Body of pancreas (tissue), 4 donors: ENCODE data around the gene PACS1.

Experiments used
- POLR2A ChIP-seq, 3 donors: fragments of 450-650 bp; IDR thresholded peaks; one replicate each; pipeline ENCODE4 v1.6.1; 2016; ENCODE audit warnings: antibody characterized with exemption in 3 of 3, mild to moderate bottlenecking in 2 of 3
- TF ChIP-seq, protein P1 (sequence below), 7 experiments: fragments of 450-650 bp in 4 of 7; fragments of 200-600 bp in 3 of 7; sonication (generic) in 3 of 7; IDR thresholded peaks; one replicate each; pipeline ENCODE4 v1.5.1; 2016 to 2019; ENCODE audit warnings: antibody characterized with exemption in 7 of 7

DNA sequence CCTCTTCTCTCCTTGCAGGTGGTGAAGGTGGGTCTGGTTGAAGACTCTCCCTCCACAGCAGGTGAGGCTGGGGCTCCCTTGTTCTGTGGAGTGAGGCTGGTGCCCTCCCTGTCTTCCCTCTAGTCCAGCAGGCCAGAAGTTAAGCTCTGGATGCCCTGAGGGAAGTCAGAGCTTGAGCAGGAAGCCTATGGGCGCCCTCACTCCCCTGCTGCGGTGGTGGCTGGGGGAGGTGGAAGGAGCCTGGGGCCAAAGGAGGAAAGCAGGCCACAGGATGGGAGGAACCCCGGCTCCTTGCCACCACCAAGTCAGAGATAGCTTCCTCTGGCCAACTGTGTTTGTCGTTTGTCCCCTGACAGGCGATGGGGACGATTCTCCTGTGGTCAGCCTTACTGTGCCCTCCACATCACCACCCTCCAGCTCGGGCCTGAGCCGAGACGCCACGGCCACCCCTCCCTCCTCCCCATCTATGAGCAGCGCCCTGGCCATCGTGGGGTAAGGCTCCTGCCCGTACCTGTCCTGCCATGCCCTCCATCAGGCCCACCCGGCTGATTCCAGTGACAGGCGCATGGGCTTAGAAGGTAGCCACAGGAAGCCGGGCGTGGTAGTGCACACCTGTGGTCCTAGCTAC, 168.8 kb downstream of the PACS1 start:
- TF ChIP-seq, protein P1, sequence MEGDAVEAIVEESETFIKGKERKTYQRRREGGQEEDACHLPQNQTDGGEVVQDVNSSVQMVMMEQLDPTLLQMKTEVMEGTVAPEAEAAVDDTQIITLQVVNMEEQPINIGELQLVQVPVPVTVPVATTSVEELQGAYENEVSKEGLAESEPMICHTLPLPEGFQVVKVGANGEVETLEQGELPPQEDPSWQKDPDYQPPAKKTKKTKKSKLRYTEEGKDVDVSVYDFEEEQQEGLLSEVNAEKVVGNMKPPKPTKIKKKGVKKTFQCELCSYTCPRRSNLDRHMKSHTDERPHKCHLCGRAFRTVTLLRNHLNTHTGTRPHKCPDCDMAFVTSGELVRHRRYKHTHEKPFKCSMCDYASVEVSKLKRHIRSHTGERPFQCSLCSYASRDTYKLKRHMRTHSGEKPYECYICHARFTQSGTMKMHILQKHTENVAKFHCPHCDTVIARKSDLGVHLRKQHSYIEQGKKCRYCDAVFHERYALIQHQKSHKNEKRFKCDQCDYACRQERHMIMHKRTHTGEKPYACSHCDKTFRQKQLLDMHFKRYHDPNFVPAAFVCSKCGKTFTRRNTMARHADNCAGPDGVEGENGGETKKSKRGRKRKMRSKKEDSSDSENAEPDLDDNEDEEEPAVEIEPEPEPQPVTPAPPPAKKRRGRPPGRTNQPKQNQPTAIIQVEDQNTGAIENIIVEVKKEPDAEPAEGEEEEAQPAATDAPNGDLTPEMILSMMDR (IDR thresholded peaks at IDR 0.05): no peak
- TF ChIP-seq POLR2A (IDR thresholded peaks at IDR 0.05): no peak
